Keratinocyte (primary cell): Measurements from ENCODE around the gene DMD.

ENCODE experiments used
- CTCF ChIP-seq, 3 experiments: IDR thresholded peaks in 1 of 3; conservative IDR thresholded peaks in 1 of 3; optimal IDR thresholded peaks in 1 of 3; 2 replicates in 2 of 3; 3 replicates in 1 of 3; pipeline versions ENCODE3 to v1.5.1; 2011; ENCODE audit warnings: low read length in 3 of 3, mild to moderate bottlenecking in 3 of 3, moderate library complexity in 2 of 3, control low read depth in 1 of 3, inconsistent platforms in 1 of 3; ENCODE audit not compliant: insufficient read depth in 2 of 3; ENCODE audit errors: extremely low read depth in 1 of 3
- EZH2 ChIP-seq: IDR thresholded peaks from one replicate; pipeline ENCODE4 v1.6.1; 2012; ENCODE audit warnings: inconsistent platforms, mild to moderate bottlenecking, low read length, moderate library complexity

- TF ChIP-seq CTCF (optimal IDR thresholded peaks at IDR 0.05 in 1 of 3, IDR thresholded peaks at IDR 0.05 in 1 of 3, conservative IDR thresholded peaks at IDR 0.05 in 1 of 3; ENCODE audit: extremely low read depth in 1 of 3, insufficient read depth in 2 of 3, low read length in 3 of 3) (no peak), EZH2 (no peak)
Measured at GRCh38 chrX:32572644-32573043, 638.7 kb downstream of the DMD start.
